GM12878 (cell line): ENCODE data around the gene AFAP1. TPM values are rescaled to one million over a fixed set of nuclear protein-coding genes. Genes with fewer than 3 reads are reported as not detected.

Experiments
- ATAC-seq: fragments of 200-7000 bp; cut with Tn5 transposase; 3 replicates; pipeline ENCODE4 v1.9.1; 2020; ENCODE audit warnings: mild to moderate bottlenecking, moderate library complexity
- BruUV-seq: library from RNA; stranded (reverse); fragments of 400-500 nt; replicated peaks from 2 replicates; lab custom pipeline; 2021; lab: Mats Ljungman, UMichigan
- CTCF ChIA-PET: fragments of 300-600 bp; sonication (Branson Sonifier 250); formaldehyde crosslinking; extraction: SDS; loops from one replicate; lab custom pipeline; 2021; ENCODE audit warnings: inconsistent platforms; lab: Yijun Ruan, JAX
- POLR2A ChIA-PET: fragments of 350-600 bp; formaldehyde crosslinking; extraction: SDS; loops from one replicate; lab custom pipeline; 2021; ENCODE audit warnings: inconsistent platforms; lab: Charles Lee
- RAD21 ChIA-PET: fragments of 300-600 bp; sonication (Branson Sonifier 250); formaldehyde crosslinking; loops from one replicate; lab custom pipeline; 2023; ENCODE audit warnings: antibody characterized with exemption; ENCODE audit not compliant: unreplicated experiment; lab: Charles Lee
- SMC1A ChIA-PET: fragments of 300-600 bp; sonication (Branson Sonifier 250); formaldehyde crosslinking; loops from one replicate; lab custom pipeline; 2023; ENCODE audit not compliant: unreplicated experiment, uncharacterized antibody; lab: Charles Lee
- DNase-seq: peaks from one replicate; pipeline ENCODE4 v3.0.0-alpha.2; 2011; ENCODE audit warnings: low read depth, low spot score
- FAIRE-seq: peaks from 3 replicates; lab custom pipeline; 2011; peaks lifted over from hg19 to GRCh38; lab: Jason Lieb, UNC
- H2AFZ ChIP-seq: 2 replicates; pipeline ENCODE4 v1.6.0; 2011; ENCODE audit warnings: low read depth, low read length, control low read depth; ENCODE audit not compliant: control insufficient read depth
- H3K27ac ChIP-seq: 2 replicates; pipeline ENCODE4 v1.5.1; 2011; ENCODE audit warnings: control low read depth; ENCODE audit not compliant: control insufficient read depth, insufficient read depth
- H3K27me3 ChIP-seq, 2 experiments: replicated peaks in 1 of 2; 2 replicates each; pipeline versions ENCODE4 v1.6.0 to v1.6.1; 2011; ENCODE audit warnings: low read length in 1 of 2; ENCODE audit not compliant: control insufficient read depth in 2 of 2, insufficient read depth in 2 of 2
- H3K36me3 ChIP-seq, 2 experiments: 2 replicates each; pipeline ENCODE4 v1.5.1; 2011; ENCODE audit warnings: low read length in 1 of 2; ENCODE audit not compliant: control insufficient read depth in 2 of 2, insufficient read depth in 2 of 2
- H3K4me1 ChIP-seq: 2 replicates; pipeline ENCODE4 v1.6.1; 2011; ENCODE audit warnings: mild to moderate bottlenecking, low read length, moderate library complexity, mixed read lengths; ENCODE audit not compliant: control insufficient read depth, insufficient read depth
- H3K4me2 ChIP-seq: 2 replicates; pipeline ENCODE4 v1.6.0; 2011; ENCODE audit warnings: control low read depth; ENCODE audit not compliant: control insufficient read depth, insufficient read depth
- H3K4me3 ChIP-seq: fragments of 200-600 bp; sonication (generic); 2 replicates; pipeline ENCODE4 v1.5.1; 2016
- H3K79me2 ChIP-seq: 2 replicates; pipeline ENCODE4 v1.6.0; 2011; ENCODE audit warnings: low read length; ENCODE audit not compliant: control insufficient read depth, insufficient read depth
- H3K9ac ChIP-seq: 2 replicates; pipeline ENCODE4 v1.8.0; 2011; ENCODE audit warnings: low read length, control low read depth, mixed read lengths; ENCODE audit not compliant: control insufficient read depth, insufficient read depth
- H3K9me3 ChIP-seq: replicated peaks from 3 replicates; pipeline ENCODE4 v1.5.1; 2011; ENCODE audit warnings: mild to moderate bottlenecking, low read length; ENCODE audit not compliant: control insufficient read depth, insufficient read depth
- H4K20me1 ChIP-seq: 2 replicates; pipeline ENCODE4 v1.6.0; 2011; ENCODE audit not compliant: control insufficient read depth, insufficient read depth
- GATAD2B ChIP-seq: fragments of 450-650 bp; conservative IDR thresholded peaks from 2 replicates; pipeline ENCODE4 v1.6.1; 2017; ENCODE audit warnings: low read depth, mild to moderate bottlenecking, moderate library complexity
- POLR2AphosphoS2 ChIP-seq: IDR thresholded peaks from 2 replicates; pipeline ENCODE4 v1.6.1; 2011; ENCODE audit warnings: low read depth, mild to moderate bottlenecking, low read length, improper control_type of control experiment, moderate library complexity
- RFX5 ChIP-seq: IDR thresholded peaks from 2 replicates; pipeline ENCODE4 v1.6.1; 2011; ENCODE audit warnings: low read depth, low read length, improper control_type of control experiment
- STAT1 ChIP-seq: fragments of 450-650 bp; conservative IDR thresholded peaks from 2 replicates; pipeline ENCODE4 v1.6.1; 2014; ENCODE audit warnings: antibody characterized with exemption, mild to moderate bottlenecking
- TAF1 ChIP-seq: IDR thresholded peaks from 2 replicates; pipeline ENCODE4 v1.6.1; 2011; ENCODE audit warnings: mild to moderate bottlenecking, low read depth, low read length, borderline replicate concordance
- WRNIP1 ChIP-seq: IDR thresholded peaks from 2 replicates; pipeline ENCODE4 v1.6.1; 2011; ENCODE audit warnings: low read depth, low read length, improper control_type of control experiment, borderline replicate concordance
- WGBS: methylation state at CpG from one replicate; pipeline ENCODE4 v1.1.6; 2016; ENCODE audit warnings: low lambda C conversion rate; ENCODE audit not compliant: insufficient replicate concordance, insufficient coverage; ENCODE audit errors: missing lambda C conversion rate; 5-methylcytosine and 5-hydroxymethylcytosine counted together
- in situ Hi-C: fragments of 300-500 bp; cut with MboI; formaldehyde crosslinking; loops from 9 replicates; pipeline ENCODE4 v1.14.3; 2018; ENCODE audit warnings: mixed read lengths
- intact Hi-C: fragments of 100-400 bp; cut with micrococcal nuclease; formaldehyde crosslinking; loops from one replicate; pipeline ENCODE4 v1.14.2; 2022; ENCODE audit not compliant: unreplicated experiment
- polyA plus RNA-seq, 11 experiments: library from polyadenylated mRNA; depleted of rRNA in 4 of 11; unstranded in 6 of 11; stranded (reverse) in 5 of 11; fragments of >200 nt; fragmentation: Nextera tagmentation in 4 of 11; fragmentation: Illumina TruSeq in 1 of 11; extraction: Ambion mirVana in 4 of 11; extraction: Trizol in 1 of 11; gene quantifications; 1 replicate in 1 of 11; 2 replicates in 10 of 11; pipeline versions ENCODE4 v1.2.1 to v1.2.3, GENCODE V29; 2011 to 2016; ENCODE audit warnings: inconsistent platforms in 2 of 11, missing spikeins in 2 of 11, low read depth in 1 of 11
- total RNA-seq, 4 experiments: library from RNA; depleted of rRNA in 3 of 4; stranded (reverse); fragments of >200 nt in 3 of 4; fragmentation: Illumina TruSeq in 1 of 4; extraction: Trizol in 1 of 4; gene quantifications; 2 replicates each; pipeline versions ENCODE4 v1.2.1 to v1.2.3, GENCODE V29; 2013 to 2021
- TF ChIP-seq, protein P1 (sequence below): fragments of 450-650 bp; formaldehyde crosslinking; IDR thresholded peaks from 2 replicates; pipeline ENCODE4 v1.5.0; 2022; ENCODE audit warnings: mild to moderate bottlenecking, missing genetic modification characterization
- TF ChIP-seq, protein P2 (sequence below): fragments of 450-650 bp; IDR thresholded peaks from 2 replicates; pipeline ENCODE4 v1.6.1; 2017; ENCODE audit warnings: mild to moderate bottlenecking, low read depth, inconsistent platforms; ENCODE audit not compliant: poor library complexity, severe bottlenecking
- TF ChIP-seq, protein P3 (sequence below), 3 experiments: IDR thresholded peaks in 2 of 3; conservative IDR thresholded peaks in 1 of 3; 2 replicates each; pipeline ENCODE4 v1.5.1; 2011; ENCODE audit warnings: low read depth in 3 of 3, low read length in 3 of 3, mild to moderate bottlenecking in 3 of 3, control low read depth in 2 of 3, moderate library complexity in 2 of 3, inconsistent platforms in 1 of 3, mixed read lengths in 1 of 3; ENCODE audit not compliant: control insufficient read depth in 2 of 3, insufficient read depth in 1 of 3; ENCODE audit errors: extremely low read depth in 1 of 3

AFAP1 gene
- total and polyA plus RNA-seq, 10 of the 15 experiments (the other 5 are each of a cell fraction or from before 2014, with no cell fraction given): 0.02 to 0.23 (median 0.09) TPM; not detected in 1

DNA sequence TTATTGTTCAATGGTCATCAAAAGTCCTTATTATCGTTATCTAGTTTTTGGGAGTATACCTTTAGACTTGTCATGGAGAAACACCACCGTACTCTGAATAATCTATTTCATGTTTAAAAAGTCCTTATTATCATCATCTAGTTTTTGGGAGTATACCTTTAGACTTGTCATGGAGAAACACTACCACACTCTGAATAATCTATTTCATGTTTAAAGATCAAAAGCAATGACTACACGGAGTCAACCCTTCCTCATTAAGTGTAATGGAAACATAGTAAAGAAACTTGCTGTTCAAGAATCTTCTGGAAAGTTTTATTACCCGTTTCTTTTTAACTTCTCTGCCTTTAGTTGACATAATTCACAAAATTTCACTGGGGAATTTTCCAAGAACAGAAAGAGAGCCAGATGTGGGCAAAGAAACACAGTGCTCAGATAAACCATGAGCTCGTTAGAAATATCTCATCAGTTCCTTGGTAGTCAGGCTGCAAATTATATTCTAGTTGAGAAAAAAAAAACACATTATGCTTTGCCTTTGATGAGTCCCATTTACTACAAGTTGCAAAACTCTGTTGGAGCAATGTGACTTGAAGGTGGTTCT, 158.8 kb downstream of the AFAP1 start (continued):
- TF ChIP-seq GATAD2B (no peak), RFX5 (no peak), TAF1 (no peak)
- TF ChIP-seq, protein P1, sequence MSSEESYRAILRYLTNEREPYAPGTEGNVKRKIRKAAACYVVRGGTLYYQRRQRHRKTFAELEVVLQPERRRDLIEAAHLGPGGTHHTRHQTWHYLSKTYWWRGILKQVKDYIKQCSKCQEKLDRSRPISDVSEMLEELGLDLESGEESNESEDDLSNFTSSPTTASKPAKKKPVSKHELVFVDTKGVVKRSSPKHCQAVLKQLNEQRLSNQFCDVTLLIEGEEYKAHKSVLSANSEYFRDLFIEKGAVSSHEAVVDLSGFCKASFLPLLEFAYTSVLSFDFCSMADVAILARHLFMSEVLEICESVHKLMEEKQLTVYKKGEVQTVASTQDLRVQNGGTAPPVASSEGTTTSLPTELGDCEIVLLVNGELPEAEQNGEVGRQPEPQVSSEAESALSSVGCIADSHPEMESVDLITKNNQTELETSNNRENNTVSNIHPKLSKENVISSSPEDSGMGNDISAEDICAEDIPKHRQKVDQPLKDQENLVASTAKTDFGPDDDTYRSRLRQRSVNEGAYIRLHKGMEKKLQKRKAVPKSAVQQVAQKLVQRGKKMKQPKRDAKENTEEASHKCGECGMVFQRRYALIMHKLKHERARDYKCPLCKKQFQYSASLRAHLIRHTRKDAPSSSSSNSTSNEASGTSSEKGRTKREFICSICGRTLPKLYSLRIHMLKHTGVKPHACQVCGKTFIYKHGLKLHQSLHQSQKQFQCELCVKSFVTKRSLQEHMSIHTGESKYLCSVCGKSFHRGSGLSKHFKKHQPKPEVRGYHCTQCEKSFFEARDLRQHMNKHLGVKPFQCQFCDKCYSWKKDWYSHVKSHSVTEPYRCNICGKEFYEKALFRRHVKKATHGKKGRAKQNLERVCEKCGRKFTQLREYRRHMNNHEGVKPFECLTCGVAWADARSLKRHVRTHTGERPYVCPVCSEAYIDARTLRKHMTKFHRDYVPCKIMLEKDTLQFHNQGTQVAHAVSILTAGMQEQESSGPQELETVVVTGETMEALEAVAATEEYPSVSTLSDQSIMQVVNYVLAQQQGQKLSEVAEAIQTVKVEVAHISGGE (CRISPR knock-in tag): no peak
- TF ChIP-seq, protein P2, sequence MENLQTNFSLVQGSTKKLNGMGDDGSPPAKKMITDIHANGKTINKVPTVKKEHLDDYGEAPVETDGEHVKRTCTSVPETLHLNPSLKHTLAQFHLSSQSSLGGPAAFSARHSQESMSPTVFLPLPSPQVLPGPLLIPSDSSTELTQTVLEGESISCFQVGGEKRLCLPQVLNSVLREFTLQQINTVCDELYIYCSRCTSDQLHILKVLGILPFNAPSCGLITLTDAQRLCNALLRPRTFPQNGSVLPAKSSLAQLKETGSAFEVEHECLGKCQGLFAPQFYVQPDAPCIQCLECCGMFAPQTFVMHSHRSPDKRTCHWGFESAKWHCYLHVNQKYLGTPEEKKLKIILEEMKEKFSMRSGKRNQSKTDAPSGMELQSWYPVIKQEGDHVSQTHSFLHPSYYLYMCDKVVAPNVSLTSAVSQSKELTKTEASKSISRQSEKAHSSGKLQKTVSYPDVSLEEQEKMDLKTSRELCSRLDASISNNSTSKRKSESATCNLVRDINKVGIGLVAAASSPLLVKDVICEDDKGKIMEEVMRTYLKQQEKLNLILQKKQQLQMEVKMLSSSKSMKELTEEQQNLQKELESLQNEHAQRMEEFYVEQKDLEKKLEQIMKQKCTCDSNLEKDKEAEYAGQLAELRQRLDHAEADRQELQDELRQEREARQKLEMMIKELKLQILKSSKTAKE: no peak

DNA sequence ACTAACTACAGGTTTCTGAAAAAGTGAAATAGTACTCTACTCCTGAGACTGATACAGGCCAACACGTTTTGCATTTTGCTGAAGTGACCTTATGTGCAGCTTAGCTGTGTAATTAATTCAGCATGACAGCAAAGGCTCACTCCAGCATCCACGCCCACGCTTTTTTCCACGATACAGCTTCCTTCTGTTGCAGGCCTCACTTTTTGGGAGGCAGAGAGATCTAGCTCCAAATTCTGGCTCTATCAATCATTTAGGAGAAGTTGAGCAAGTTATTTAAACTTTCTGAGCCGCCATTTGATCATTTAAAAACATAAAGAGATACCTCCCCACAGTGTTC, 160.3 kb downstream of the AFAP1 start:
- intact Hi-C loops: no loop called here
- BruUV-seq: no TSS peak
- H3K79me2 ChIP-seq: no peaks in the 10 kb centered on the region
- DNase-seq: no peak
- no peak for ATAC-seq
- H3K4me2 ChIP-seq: no peak overlapping the region
- ChIA-PET POLR2A (no interaction called here), SMC1A (no interaction called here), CTCF (interaction anchor here (1.3 kb wide), 1 partner anchor 20 kb away, joined by 4 read pairs; no protein-coding TSS in a partner anchor), RAD21 (no interaction called here)
- no peak overlapping the region for H3K9ac ChIP-seq
- FAIRE-seq: no peak
- no peaks in the 10 kb centered on the region for H3K36me3 ChIP-seq
- H2AFZ ChIP-seq: no peak overlapping the region
- H3K4me3 ChIP-seq: no peak overlapping the region
- 63% methylated on average over 5 of the region's 5 CpGs for WGBS
- in situ Hi-C loops: loop anchor here (10.0 kb wide), 1 partner anchor 1585 kb away; no protein-coding TSS in a partner anchor
- peaks cover 13% of the 10 kb centered on the region for H3K4me1 ChIP-seq
- H3K9me3 ChIP-seq: no peaks in the 10 kb centered on the region
- no peaks in the 10 kb centered on the region; a peak in 2 of 4 replicates for H3K27me3 ChIP-seq
- no peaks in the 10 kb centered on the region for H4K20me1 ChIP-seq
- H3K27ac ChIP-seq: no peak overlapping the region
- TF ChIP-seq, protein P2: no peak
- TF ChIP-seq, protein P3, sequence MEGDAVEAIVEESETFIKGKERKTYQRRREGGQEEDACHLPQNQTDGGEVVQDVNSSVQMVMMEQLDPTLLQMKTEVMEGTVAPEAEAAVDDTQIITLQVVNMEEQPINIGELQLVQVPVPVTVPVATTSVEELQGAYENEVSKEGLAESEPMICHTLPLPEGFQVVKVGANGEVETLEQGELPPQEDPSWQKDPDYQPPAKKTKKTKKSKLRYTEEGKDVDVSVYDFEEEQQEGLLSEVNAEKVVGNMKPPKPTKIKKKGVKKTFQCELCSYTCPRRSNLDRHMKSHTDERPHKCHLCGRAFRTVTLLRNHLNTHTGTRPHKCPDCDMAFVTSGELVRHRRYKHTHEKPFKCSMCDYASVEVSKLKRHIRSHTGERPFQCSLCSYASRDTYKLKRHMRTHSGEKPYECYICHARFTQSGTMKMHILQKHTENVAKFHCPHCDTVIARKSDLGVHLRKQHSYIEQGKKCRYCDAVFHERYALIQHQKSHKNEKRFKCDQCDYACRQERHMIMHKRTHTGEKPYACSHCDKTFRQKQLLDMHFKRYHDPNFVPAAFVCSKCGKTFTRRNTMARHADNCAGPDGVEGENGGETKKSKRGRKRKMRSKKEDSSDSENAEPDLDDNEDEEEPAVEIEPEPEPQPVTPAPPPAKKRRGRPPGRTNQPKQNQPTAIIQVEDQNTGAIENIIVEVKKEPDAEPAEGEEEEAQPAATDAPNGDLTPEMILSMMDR (IDR thresholded peaks at IDR 0.05 in 2 of 3, conservative IDR thresholded peaks at IDR 0.05 in 1 of 3; ENCODE audit: control insufficient read depth in 2 of 3, extremely low read depth in 1 of 3, insufficient read depth in 1 of 3, low read depth in 3 of 3, low read length in 3 of 3): no peak
- no peak for TF ChIP-seq STAT1
- TF ChIP-seq POLR2AphosphoS2: no peak
- TF ChIP-seq WRNIP1: no peak
